Activated CD4-positive, alpha-beta T cell treated with anti-CD3 and anti-CD28 coated beads, Interleukin-2, Interleukin-6, amounts not matched to agents 100 ng/mL and 50 ng/mL, durations not matched to agents 16 hours and 8 hours (primary cell): ENCODE results near the gene KRT81.
"Not testable (repeated sequence)": the region's sequence is repeated elsewhere in the genome, so short reads cannot be mapped to it uniquely, and the experiment has no call there.

ENCODE experiments used
- DNase-seq: peaks from one replicate; pipeline ENCODE4 v3.0.0-alpha.2; 2020

Gene KRT81

DNA sequence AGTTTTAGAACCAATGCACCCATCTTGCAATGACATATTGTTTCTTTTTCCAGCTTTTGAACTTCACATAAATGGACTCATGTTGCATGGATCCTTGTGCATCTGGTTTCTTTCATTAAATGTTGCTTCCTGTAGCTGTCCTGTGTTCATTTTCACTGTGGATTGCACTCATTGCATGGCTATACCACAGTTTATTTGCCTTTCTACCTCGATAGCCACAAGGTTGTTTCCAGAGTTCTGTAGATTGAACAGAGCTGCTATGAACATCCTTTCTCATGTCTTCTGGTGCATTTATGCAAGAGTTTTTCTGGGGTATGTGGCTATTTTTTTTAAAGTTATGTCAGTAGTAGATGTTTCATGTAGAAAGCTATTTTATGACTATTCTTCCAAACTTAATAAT lies 3.5 kb upstream of the KRT81 start:
- DNase-seq: no peak

DNA sequence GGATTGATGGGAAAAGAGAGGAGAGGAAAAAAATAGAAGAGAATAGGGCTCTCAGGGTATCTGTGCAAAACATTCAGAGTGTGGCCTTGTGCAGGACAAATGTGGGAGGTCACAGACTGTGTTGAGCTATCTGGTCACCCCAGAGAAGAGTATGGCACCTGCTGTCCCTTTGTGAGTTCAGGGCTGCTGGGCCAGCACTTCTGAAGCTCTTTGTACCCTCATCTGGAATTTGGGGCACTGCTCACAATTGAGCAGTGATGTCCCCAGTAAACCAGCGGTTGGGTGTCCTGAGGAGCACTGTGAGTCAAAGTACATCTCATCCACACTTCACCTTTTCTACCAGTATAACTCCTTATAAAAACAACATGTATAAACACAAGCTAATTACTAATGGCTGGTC lies 2.6 kb upstream of the KRT81 start:
- no peak for DNase-seq

- DNase-seq: not testable (repeated sequence)
Observed at GRCh38 chr12:52290483-52291134, 725 bp downstream of the KRT81 start.

DNA sequence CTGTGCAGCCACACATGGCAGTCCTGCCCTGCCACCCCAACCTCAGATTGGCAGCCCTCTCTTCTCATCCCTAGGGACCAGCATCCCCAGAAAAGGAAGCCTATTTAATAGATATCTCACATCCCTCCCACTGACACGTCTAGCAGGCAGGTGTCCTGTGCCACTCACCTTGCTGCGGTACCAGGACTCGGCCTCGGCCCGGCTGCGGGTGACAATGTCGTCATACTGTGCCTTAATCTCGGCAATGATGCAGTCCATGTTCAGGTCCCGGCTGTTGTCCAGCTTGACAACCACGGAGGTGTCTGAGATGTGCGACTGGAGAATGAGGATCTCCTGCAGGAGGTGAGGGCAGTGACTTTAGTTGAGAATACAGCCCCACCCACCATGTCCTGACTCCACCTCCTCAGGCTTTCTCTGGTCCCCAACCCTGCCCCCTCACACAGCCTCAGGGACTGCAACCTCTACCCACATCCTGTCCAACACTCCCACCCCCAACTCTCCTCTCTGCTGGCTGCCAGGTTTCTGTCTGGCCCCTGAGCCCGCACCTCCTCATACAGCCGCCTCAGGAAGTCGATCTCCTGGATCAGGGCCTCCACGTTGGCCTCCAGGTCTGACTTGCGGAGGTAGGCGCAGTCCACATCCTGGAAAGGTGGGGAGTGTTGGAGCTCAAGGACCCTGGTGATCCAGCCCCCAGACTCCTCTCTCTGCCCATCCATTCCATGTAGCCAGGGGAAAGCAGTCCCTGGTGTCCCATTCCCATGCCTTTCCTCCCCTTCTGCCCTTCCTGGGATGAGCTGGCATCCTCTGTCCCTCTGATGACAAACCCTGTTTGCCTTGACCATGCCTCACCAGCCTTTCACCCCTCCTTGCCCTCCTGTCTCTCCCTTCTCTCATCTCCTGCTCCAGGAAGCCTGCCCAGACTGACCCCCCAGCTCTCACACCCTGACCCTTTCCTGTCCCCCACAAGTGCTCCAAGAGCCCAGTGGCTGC lies 3.2 kb downstream of the KRT81 start:
- not testable (repeated sequence) for DNase-seq

DNA sequence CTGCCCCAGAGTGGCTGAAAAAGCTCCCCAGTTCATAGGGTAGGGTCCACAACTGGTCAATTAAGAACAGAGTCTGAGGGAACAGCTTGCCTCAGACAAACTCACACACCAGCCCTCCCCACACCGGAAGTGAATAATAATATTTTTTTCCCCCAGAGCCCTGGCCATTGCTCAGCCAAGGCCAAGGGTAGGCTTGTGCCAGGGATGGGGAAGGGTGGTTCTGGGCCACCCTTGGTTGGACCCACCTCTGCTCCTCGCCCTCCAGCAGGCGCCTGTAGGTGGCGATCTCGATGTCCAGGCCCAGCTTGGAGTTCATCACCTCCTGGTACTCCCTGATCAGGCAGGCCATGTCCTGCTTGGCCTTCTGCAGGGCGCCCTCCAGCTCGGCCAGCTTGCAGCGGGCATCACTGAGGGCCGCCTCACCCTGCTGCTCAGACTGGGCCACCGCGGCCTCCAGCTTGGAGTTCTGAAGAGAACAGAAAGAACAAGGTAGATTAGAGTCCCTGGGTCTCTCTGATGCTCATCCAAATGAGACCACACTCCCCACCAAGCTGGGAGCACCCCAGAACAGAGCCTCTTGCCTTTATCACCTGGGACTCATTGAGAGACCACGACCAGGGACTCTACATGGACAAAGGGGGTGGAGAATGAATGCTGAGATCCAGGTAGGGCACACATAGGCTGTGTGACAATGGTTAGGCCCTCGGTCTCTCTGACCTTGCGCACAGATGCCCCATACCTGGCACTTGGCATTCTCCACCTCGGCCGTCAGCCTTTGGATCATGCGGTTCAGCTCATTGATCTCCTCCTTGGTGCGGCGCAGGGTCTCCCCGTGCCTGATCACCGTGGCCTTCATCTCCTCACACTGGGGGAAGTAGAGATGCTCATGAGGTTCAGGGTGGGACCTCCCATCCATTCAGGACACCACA lies 4.2 kb downstream of the KRT81 start:
- not testable (repeated sequence) for DNase-seq

- DNase-seq: no peak
Observed at GRCh38 chr12:52285851-52286530, 5.3 kb downstream of the KRT81 start.

DNA sequence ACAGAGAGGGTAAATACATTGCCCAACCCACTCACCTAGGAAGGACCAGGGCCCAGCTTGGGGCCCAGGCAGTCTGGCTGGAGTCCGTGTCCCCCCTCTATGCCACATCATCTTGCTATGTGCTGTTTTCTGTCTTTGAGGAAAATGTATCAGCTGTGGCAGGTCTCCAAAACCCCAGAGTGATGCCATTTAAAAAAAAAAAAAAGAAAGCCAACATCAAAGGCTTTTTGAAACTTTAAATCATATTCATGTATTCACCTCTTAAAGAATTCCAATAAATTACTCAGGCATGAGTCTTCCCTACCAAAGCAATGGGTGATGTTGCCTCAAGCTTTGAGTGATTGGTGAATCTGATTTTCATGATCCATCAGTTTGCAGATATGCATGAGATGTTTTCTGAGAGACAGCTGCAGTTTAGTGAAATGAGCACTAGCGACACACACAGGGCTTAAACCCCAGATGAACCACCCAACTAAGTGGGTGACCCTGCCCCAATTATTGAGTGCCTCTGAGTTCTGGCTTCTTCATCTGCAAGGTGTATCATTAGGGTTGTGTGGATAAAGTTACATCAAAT lies 6.1 kb downstream of the KRT81 start:
- no peak for DNase-seq

- no peak for DNase-seq
Observed at GRCh38 chr12:52284562-52285171, 6.7 kb downstream of the KRT81 start.

- no peak for DNase-seq
Observed at GRCh38 chr12:52280796-52281560, 10.4 kb downstream of the KRT81 start.

DNA sequence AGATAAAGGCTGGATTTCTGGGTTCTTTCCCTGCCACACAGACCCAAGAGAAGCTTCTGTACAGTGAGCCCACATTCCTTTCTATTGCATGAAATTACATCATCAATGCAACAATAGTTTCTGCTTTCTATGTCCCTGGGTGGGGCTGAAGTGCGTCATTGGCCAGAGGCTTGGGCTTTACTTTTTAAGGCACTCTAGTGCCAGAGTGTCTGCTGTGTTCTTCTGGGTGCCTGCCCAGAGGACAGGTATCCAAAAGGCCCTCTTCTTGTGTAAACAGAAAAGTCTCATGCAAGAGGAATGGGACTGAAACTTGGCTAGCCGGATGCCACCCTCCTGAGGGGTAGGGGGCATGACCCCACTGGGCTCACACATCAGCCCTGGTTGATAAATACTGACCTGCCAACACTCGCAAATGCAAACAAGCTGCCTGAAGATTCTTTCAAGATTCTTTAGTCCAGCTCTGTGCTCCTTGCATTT lies 11.0 kb downstream of the KRT81 start:
- DNase-seq: no peak

- no peak for DNase-seq
Observed at GRCh38 chr12:52279422-52280318, 11.7 kb downstream of the KRT81 start.

- DNase-seq: peak; percentile 84
Observed at GRCh38 chr12:52278575-52279421, 12.5 kb downstream of the KRT81 start.

DNA sequence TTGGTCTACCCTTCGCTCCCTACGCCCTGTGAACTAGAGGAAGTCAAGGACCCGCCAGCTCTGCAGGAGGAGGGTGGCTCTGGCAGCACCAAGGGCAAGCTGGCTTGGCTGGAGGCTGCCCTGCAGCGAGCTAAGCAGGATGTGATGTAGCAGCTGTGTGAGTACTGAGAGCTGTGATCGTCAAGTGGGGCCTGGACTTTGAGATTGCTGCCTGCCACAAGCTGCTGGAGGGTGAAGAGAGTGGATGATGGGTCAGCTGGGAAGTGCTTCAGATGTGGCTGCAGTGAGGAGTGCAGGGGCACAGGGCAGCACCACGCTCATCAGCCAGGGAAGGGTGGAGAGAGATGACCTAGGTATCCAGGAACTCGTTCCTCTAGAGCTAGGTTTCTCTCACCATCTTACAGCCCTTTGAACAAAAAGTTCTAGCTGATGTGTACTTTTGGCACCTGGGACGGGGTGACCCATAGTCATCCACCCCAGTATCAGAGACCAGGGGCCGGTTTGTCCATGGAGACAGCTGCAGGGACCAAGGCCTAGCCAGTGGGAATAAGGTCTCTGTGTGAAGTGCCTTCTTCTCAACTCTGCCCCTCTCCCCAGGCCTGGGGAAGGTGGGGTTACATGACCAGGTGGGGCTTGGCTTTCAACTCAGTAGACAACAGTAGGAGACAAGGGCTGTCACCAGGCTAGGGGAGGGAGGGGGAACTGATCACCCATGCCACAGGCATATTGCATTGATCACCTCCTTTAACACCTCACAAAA lies 13.7 kb downstream of the KRT81 start:
- DNase-seq: no peak

GRCh38 chr12:52275686-52276085 lies 15.6 kb downstream of the KRT81 start:
- no peak for DNase-seq

DNA sequence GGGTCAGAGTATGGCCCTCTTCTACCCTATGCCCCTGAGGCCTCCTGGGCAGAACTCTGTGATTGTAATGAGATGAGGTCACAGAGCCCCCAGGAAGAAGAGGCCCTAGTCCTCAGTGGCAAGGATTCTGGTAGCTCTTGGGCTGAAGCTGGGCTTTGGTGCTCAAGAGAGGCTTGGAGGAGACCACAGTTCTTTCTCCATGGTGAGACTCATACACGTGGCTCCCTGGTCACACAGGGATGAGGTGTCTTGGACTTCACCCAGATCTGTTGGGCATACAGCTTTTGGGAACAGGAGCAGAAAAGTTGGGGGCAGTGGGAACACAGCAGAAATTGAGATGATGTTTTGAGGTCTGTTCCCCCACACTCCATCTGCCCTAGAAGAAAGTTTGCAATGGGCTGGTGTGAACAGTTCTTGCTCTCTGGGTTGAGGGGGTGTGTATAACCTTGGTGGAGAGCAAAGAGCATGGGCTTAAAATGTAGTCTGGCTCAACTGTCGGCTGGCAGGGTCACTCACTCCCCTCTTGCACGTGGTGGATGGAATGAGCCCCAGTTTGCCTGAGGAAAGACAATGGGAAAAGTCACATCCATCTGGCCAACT lies 16.7 kb downstream of the KRT81 start, which contains the start of gene KRT86:
Gene KRT86 (plus strand): TSS at position 125 of the 600 bp plus-strand sequence. CDS start 27,272 bp downstream, outside the sequence.
- DNase-seq: no peak

GRCh38 chr12:52271158-52271557 lies 20.2 kb downstream of the KRT81 start:
- no peak for DNase-seq

DNA sequence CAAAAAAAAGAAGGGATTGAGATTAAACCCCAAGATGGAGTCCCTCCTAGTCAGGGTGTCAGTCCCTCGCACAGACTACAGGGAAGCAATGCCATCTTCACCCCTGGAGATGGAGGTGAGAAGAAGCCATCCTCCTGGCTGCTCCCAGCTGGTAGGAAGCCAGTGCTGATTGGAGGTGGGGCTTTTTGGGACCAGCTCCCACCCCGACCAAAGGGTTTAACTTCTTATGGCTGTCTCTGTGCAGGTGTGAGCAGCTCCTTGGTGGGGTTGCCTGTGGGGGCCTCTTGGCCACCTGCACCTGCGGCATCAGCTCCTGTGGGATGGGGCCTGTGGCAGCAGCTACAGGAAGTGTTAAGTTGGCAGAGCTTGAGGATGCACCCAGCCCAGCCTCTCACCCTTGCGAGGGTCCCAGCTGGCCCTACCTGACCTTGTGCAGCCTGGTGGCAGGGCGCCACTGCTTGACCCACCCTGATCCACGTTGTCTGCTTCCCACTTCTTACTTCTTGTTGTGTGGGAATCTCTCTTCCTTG lies 20.7 kb downstream of the KRT81 start:
- DNase-seq: no peak
